GM12878 (cell line): ENCODE data around the gene UBE2O. TPM values are rescaled to one million over a fixed set of nuclear protein-coding genes. Genes with fewer than 3 reads are reported as not detected.

Experiments
- ATAC-seq: fragments of 200-7000 bp; cut with Tn5 transposase; 3 replicates; pipeline ENCODE4 v1.9.1; 2020; ENCODE audit warnings: mild to moderate bottlenecking, moderate library complexity
- BruUV-seq: library from RNA; stranded (reverse); fragments of 400-500 nt; replicated peaks from 2 replicates; lab custom pipeline; 2021; lab: Mats Ljungman, UMichigan
- CTCF ChIA-PET: fragments of 300-600 bp; sonication (Branson Sonifier 250); formaldehyde crosslinking; extraction: SDS; loops from one replicate; lab custom pipeline; 2021; ENCODE audit warnings: inconsistent platforms; lab: Yijun Ruan, JAX
- POLR2A ChIA-PET: fragments of 350-600 bp; formaldehyde crosslinking; extraction: SDS; loops from one replicate; lab custom pipeline; 2021; ENCODE audit warnings: inconsistent platforms; lab: Charles Lee
- RAD21 ChIA-PET: fragments of 300-600 bp; sonication (Branson Sonifier 250); formaldehyde crosslinking; loops from one replicate; lab custom pipeline; 2023; ENCODE audit warnings: antibody characterized with exemption; ENCODE audit not compliant: unreplicated experiment; lab: Charles Lee
- SMC1A ChIA-PET: fragments of 300-600 bp; sonication (Branson Sonifier 250); formaldehyde crosslinking; loops from one replicate; lab custom pipeline; 2023; ENCODE audit not compliant: unreplicated experiment, uncharacterized antibody; lab: Charles Lee
- DNase-seq: peaks from one replicate; pipeline ENCODE4 v3.0.0-alpha.2; 2011; ENCODE audit warnings: low read depth, low spot score
- FAIRE-seq: peaks from 3 replicates; lab custom pipeline; 2011; peaks lifted over from hg19 to GRCh38; lab: Jason Lieb, UNC
- H2AFZ ChIP-seq: 2 replicates; pipeline ENCODE4 v1.6.0; 2011; ENCODE audit warnings: low read depth, low read length, control low read depth; ENCODE audit not compliant: control insufficient read depth
- H3K27ac ChIP-seq: 2 replicates; pipeline ENCODE4 v1.5.1; 2011; ENCODE audit warnings: control low read depth; ENCODE audit not compliant: control insufficient read depth, insufficient read depth
- H3K27me3 ChIP-seq, 2 experiments: replicated peaks in 1 of 2; 2 replicates each; pipeline versions ENCODE4 v1.6.0 to v1.6.1; 2011; ENCODE audit warnings: low read length in 1 of 2; ENCODE audit not compliant: control insufficient read depth in 2 of 2, insufficient read depth in 2 of 2
- H3K36me3 ChIP-seq, 2 experiments: 2 replicates each; pipeline ENCODE4 v1.5.1; 2011; ENCODE audit warnings: low read length in 1 of 2; ENCODE audit not compliant: control insufficient read depth in 2 of 2, insufficient read depth in 2 of 2
- H3K4me1 ChIP-seq: 2 replicates; pipeline ENCODE4 v1.6.1; 2011; ENCODE audit warnings: mild to moderate bottlenecking, low read length, moderate library complexity, mixed read lengths; ENCODE audit not compliant: control insufficient read depth, insufficient read depth
- H3K4me2 ChIP-seq: 2 replicates; pipeline ENCODE4 v1.6.0; 2011; ENCODE audit warnings: control low read depth; ENCODE audit not compliant: control insufficient read depth, insufficient read depth
- H3K4me3 ChIP-seq: fragments of 200-600 bp; sonication (generic); 2 replicates; pipeline ENCODE4 v1.5.1; 2016
- H3K79me2 ChIP-seq: 2 replicates; pipeline ENCODE4 v1.6.0; 2011; ENCODE audit warnings: low read length; ENCODE audit not compliant: control insufficient read depth, insufficient read depth
- H3K9ac ChIP-seq: 2 replicates; pipeline ENCODE4 v1.8.0; 2011; ENCODE audit warnings: low read length, control low read depth, mixed read lengths; ENCODE audit not compliant: control insufficient read depth, insufficient read depth
- H3K9me3 ChIP-seq: replicated peaks from 3 replicates; pipeline ENCODE4 v1.5.1; 2011; ENCODE audit warnings: mild to moderate bottlenecking, low read length; ENCODE audit not compliant: control insufficient read depth, insufficient read depth
- H4K20me1 ChIP-seq: 2 replicates; pipeline ENCODE4 v1.6.0; 2011; ENCODE audit not compliant: control insufficient read depth, insufficient read depth
- ATF2 ChIP-seq: IDR thresholded peaks from 2 replicates; pipeline ENCODE4 v1.6.1; 2012; ENCODE audit warnings: low read length, inconsistent platforms
- E4F1 ChIP-seq: fragments of 450-650 bp; IDR thresholded peaks from 2 replicates; pipeline ENCODE4 v1.6.1; 2018; ENCODE audit warnings: borderline replicate concordance, mild to moderate bottlenecking; ENCODE audit not compliant: partially characterized antibody
- GATAD2B ChIP-seq: fragments of 450-650 bp; conservative IDR thresholded peaks from 2 replicates; pipeline ENCODE4 v1.6.1; 2017; ENCODE audit warnings: low read depth, mild to moderate bottlenecking, moderate library complexity
- STAT3 ChIP-seq: IDR thresholded peaks from 2 replicates; pipeline ENCODE4 v1.6.1; 2011; ENCODE audit warnings: low read depth, low read length, improper control_type of control experiment
- SUPT20H ChIP-seq: IDR thresholded peaks from 2 replicates; pipeline ENCODE4 v1.6.1; 2011; ENCODE audit warnings: low read depth, mild to moderate bottlenecking, low read length, moderate library complexity, borderline replicate concordance; ENCODE audit not compliant: control insufficient read depth
- SUZ12 ChIP-seq: fragments of 200-600 bp; sonication (generic); IDR thresholded peaks from one replicate; pipeline ENCODE4 v1.6.1; 2018; ENCODE audit warnings: antibody characterized with exemption, mild to moderate bottlenecking; ENCODE audit not compliant: unreplicated experiment
- WGBS: methylation state at CpG from one replicate; pipeline ENCODE4 v1.1.6; 2016; ENCODE audit warnings: low lambda C conversion rate; ENCODE audit not compliant: insufficient replicate concordance, insufficient coverage; ENCODE audit errors: missing lambda C conversion rate; 5-methylcytosine and 5-hydroxymethylcytosine counted together
- in situ Hi-C: fragments of 300-500 bp; cut with MboI; formaldehyde crosslinking; loops from 9 replicates; pipeline ENCODE4 v1.14.3; 2018; ENCODE audit warnings: mixed read lengths
- intact Hi-C: fragments of 100-400 bp; cut with micrococcal nuclease; formaldehyde crosslinking; loops from one replicate; pipeline ENCODE4 v1.14.2; 2022; ENCODE audit not compliant: unreplicated experiment
- polyA plus RNA-seq, 11 experiments: library from polyadenylated mRNA; depleted of rRNA in 4 of 11; unstranded in 6 of 11; stranded (reverse) in 5 of 11; fragments of >200 nt; fragmentation: Nextera tagmentation in 4 of 11; fragmentation: Illumina TruSeq in 1 of 11; extraction: Ambion mirVana in 4 of 11; extraction: Trizol in 1 of 11; gene quantifications; 1 replicate in 1 of 11; 2 replicates in 10 of 11; pipeline versions ENCODE4 v1.2.1 to v1.2.3, GENCODE V29; 2011 to 2016; ENCODE audit warnings: inconsistent platforms in 2 of 11, missing spikeins in 2 of 11, low read depth in 1 of 11
- total RNA-seq, 4 experiments: library from RNA; depleted of rRNA in 3 of 4; stranded (reverse); fragments of >200 nt in 3 of 4; fragmentation: Illumina TruSeq in 1 of 4; extraction: Trizol in 1 of 4; gene quantifications; 2 replicates each; pipeline versions ENCODE4 v1.2.1 to v1.2.3, GENCODE V29; 2013 to 2021
- TF ChIP-seq, protein P1 (sequence below): fragments of 450-650 bp; IDR thresholded peaks from 2 replicates; pipeline ENCODE4 v1.6.1; 2014; ENCODE audit warnings: mild to moderate bottlenecking
- TF ChIP-seq, protein P2 (sequence below): fragments of 450-650 bp; conservative IDR thresholded peaks from 2 replicates; pipeline ENCODE4 v1.6.1; 2017; ENCODE audit warnings: mild to moderate bottlenecking, moderate library complexity
- TF ChIP-seq, protein P3 (sequence below): IDR thresholded peaks from 2 replicates; pipeline ENCODE4 v1.6.1; 2011; ENCODE audit warnings: low read depth, mild to moderate bottlenecking, low read length, moderate library complexity, borderline replicate concordance; ENCODE audit errors: extremely low read depth

UBE2O gene
- total and polyA plus RNA-seq, 10 of the 15 experiments (the other 5 are each of a cell fraction or from before 2014, with no cell fraction given): 2.1 to 39.0 (median 14.1) TPM

- DNase-seq (no peak), ATAC-seq (no peak), FAIRE-seq (no peak)
- no TSS peak for BruUV-seq
- Histone ChIP-seq H3K4me2 (no peak overlapping the region), H3K4me3 (no peak overlapping the region), H3K9me3 (no peaks in the 10 kb centered on the region), H4K20me1 (no peaks in the 10 kb centered on the region), H3K79me2 (no peaks in the 10 kb centered on the region), H3K4me1 (no peaks in the 10 kb centered on the region), H2AFZ (no peak overlapping the region), H3K9ac (no peak overlapping the region), H3K36me3 (no peaks in the 10 kb centered on the region), H3K27ac (no peak overlapping the region), H3K27me3 (no peaks in the 10 kb centered on the region)
- intact Hi-C loops (no loop called here), in situ Hi-C loops (no loop called here)
- ChIA-PET SMC1A (interaction anchor here (0.6 to 1.3 kb wide), 3 partner anchors 15 to 1025 kb away, joined by 3 read pairs; partner anchors contain the start of genes PRPSAP1 and SPHK1), CTCF (interaction anchor here (1.1 to 1.8 kb wide), 4 partner anchors 16 to 89 kb away, joined by 4 to 8 read pairs (median 6); partner anchors contain the start of gene PRPSAP1), RAD21 (interaction anchor here (0.6 to 1.0 kb wide), 2 partner anchors 29 to 139 kb away, joined by 4 read pairs; no protein-coding TSS in a partner anchor), POLR2A (no interaction called here)
- 67% methylated on average over 10 of the region's 10 CpGs for WGBS
- TF ChIP-seq, protein P1, sequence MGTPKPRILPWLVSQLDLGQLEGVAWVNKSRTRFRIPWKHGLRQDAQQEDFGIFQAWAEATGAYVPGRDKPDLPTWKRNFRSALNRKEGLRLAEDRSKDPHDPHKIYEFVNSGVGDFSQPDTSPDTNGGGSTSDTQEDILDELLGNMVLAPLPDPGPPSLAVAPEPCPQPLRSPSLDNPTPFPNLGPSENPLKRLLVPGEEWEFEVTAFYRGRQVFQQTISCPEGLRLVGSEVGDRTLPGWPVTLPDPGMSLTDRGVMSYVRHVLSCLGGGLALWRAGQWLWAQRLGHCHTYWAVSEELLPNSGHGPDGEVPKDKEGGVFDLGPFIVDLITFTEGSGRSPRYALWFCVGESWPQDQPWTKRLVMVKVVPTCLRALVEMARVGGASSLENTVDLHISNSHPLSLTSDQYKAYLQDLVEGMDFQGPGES: no peak
- TF ChIP-seq SUZ12 (no peak), E4F1 (no peak), SUPT20H (no peak), ATF2 (no peak), GATAD2B (no peak), STAT3 (no peak)
- TF ChIP-seq, protein P2, sequence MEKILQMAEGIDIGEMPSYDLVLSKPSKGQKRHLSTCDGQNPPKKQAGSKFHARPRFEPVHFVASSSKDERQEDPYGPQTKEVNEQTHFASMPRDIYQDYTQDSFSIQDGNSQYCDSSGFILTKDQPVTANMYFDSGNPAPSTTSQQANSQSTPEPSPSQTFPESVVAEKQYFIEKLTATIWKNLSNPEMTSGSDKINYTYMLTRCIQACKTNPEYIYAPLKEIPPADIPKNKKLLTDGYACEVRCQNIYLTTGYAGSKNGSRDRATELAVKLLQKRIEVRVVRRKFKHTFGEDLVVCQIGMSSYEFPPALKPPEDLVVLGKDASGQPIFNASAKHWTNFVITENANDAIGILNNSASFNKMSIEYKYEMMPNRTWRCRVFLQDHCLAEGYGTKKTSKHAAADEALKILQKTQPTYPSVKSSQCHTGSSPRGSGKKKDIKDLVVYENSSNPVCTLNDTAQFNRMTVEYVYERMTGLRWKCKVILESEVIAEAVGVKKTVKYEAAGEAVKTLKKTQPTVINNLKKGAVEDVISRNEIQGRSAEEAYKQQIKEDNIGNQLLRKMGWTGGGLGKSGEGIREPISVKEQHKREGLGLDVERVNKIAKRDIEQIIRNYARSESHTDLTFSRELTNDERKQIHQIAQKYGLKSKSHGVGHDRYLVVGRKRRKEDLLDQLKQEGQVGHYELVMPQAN: no peak
- TF ChIP-seq, protein P3, sequence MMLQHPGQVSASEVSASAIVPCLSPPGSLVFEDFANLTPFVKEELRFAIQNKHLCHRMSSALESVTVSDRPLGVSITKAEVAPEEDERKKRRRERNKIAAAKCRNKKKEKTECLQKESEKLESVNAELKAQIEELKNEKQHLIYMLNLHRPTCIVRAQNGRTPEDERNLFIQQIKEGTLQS: no peak
Observed at GRCh38 chr17:76369379-76369778, 83.6 kb downstream of the UBE2O start.
